HG02798 (cell line): ENCODE measurements around the gene BID.
"Not testable (repeated sequence)": the region's sequence is repeated elsewhere in the genome, so short reads cannot be mapped to it uniquely, and the experiment has no call there.

Experiments used
- ATAC-seq: cut with Tn5 transposase; IDR thresholded peaks from one replicate; pipeline ENCODE4 v1.9.1; 2021; ENCODE audit warnings: mild to moderate bottlenecking; ENCODE audit not compliant: unreplicated experiment, poor library complexity

Gene BID

DNA sequence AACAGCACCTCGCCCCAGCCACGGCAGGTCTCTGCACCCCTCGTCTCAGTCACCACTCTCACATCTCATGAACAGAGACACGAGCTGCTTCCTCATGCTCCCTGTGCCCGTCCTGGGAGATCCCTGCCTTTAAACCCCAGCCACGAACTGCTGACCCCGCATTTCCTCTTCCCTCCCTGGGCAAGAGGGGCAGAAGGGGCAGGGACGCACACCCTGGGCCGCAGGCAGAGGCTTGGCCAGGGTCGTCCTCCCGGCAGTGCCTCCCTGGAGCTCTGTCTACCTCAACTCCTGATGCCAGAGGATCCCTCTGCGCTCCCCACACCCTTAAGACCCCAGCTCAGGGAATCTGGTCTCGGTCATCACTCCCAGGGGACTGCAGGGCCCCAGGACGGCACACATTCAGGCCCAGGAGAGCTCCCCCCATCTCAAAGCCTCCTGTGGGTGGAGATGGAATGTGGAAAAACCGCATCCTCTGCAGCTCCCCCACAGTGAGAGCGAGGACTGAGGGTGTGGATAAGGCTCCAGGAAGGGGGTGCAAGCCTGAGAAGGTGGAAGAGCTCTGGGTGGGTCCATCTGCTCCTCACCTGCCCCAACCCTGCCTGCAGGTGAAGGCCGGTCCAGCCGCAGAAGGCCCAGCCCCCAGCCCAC, 1.2 kb downstream of the BID start:
- no peak for ATAC-seq

DNA sequence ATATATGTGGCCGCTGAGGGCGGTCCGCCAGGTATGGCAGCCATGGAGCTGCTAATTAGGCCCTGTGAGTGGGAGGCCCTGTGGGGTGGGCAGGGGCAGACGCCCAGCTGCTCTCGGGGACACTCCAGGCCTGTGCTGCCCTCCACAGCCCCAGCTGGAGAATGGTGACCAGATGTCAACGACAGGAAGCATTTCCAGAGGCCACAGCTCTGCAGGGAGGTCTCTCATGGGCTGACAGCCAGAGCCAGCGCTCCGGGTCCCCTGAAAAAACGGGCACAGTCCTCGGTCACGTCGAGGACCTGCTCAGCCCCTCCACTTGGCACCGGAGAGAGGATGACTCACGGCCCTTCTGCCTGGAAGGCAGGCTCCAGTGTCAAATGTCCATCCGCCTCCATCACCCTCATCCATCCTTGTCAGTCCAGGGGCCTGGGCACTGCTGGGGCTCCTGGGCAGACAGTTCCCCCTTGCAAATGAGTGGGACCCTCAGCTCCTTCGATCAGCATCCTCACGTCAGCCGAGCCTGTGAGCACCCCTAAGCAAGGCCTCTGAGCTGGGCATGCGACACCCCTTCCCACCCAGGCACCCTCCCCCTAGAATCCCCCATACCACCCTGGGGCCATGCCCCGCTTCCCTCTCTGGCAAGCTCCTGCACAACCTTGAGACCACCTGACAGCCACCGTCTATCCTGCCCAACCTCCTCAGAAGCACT, 1.9 kb downstream of the BID start:
- no peak for ATAC-seq

DNA sequence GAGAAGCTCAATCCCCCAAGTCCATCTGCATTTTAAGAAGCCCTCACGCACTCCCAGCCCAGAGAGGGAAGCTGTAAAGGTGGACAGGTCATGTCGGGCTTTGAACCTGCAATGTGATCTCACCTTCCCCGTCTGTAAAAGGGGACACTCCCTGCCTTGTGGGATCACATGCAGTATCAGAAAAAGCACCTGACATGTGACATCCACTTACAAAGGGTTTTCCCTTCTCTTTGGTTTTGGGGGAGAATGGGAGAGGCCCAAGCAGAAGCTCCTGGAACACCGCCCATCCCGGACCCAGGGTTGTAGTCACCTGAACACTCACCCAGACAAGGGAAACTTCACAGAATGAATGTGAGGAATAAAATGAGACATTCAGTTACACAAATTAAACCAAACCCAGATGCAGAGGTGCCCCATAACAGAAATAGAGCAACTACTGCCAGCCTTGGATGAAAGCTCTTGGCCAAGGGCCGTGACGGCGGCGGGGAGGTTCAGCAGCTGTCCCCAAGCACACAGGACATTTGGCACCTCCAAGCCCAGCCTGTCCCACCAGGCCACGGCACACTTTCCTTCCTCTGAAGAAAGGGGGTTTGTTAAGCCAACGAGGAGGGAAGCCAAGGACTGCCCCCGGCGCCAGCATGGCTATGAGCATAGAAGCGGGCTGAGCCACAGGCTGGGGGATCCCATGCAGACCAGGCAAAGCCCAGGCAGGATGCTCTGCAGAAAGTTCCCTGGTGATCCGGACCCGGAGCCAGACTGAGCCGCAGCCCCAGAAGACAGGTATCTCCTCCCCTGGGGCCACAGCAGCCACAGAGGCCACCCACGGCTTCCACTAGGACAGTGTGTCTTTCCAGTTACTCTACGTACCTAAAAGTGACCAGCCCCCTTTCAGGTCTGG, 3.8 kb downstream of the BID start:
- no peak for ATAC-seq

DNA sequence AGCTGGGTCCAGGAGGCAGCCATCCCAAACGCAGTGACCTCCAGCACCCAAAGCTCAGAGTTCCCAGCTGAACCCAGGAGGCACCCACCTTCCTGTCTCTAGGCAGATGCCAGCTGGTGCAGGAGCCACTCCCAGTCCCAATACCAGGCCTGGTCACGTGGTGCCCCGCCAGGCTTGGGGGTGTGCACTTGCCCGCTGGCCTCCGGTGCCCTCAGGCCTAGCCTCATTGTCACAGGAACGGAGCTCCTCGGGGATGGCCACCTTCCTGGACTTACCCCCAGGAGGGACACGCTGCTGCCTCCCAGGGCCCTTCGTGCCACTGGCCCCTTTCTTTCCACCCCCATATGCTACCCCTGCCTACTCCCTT, 4.6 kb downstream of the BID start:
- ATAC-seq, result no peak

DNA sequence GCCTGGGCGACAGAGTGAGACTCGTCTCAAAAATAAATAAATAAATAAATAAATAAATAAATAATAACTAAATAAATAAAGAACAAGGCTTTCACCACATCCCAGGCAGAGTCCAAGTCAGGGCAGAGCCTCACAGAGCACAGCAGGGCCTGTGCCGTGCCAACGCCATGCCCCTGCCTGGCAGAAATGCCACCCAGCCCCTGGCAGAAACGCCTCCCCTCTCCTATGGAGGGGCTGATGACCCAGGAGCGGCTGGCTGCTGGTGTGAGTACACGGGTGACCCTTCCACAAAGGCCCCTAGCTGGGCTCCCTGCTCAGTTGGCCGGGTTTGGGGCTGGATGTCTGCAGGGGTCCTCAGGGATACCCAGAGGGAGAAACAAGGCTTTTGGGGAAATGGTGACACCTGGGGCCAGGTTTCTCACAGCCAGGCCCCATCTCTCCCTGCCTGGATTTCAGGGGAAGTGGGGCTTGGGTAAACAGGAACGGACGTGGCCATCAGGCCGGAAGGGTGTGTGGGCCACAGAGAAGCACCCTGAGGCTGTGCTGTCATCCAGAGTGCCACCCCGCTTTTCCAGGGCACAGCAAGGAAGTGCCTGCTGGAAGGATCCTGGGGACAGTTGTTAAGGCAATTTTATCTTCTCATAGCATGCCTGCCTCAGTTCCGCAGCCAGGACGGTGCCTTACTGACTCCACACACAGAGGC, 5.1 kb downstream of the BID start:
- no peak for ATAC-seq

DNA sequence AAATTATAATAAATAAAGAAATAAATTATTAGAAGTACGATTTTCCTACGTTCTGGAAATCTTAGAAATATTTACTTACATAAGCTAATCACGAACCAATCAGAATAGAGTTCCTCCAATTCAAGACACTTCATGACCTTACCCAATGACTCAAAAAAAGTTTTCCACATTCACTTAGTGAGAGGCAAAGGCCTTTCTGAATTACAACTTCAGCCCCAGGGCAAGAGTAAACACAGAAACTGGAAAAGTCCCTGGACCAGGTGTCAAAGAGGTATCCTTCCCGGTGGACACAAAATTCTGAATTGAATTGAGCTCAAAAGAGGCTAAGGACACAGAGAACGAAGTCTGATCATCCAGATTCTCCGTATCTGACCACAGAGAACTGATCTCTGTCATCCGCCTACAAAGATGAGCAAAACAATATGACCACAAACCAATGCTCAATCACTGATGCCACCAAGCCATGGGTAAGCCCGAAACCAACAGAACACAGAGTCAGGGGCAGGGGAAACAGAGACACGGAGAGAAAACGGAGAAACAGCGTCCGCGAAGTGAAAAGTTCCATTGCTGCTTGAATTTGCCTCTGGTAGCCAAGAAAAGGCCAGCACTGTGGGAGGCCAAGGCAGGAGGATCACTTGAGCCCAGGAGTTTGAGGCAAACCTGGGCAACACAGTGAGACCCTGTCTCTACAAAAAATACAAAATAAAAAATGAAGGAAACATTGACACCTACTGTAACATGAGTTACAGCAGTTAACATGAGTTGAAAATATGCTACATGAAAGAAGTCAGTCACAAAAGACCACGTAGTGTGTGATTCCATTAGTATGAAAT, 6.8 kb downstream of the BID start:
- peak; percentile 88 for ATAC-seq

DNA sequence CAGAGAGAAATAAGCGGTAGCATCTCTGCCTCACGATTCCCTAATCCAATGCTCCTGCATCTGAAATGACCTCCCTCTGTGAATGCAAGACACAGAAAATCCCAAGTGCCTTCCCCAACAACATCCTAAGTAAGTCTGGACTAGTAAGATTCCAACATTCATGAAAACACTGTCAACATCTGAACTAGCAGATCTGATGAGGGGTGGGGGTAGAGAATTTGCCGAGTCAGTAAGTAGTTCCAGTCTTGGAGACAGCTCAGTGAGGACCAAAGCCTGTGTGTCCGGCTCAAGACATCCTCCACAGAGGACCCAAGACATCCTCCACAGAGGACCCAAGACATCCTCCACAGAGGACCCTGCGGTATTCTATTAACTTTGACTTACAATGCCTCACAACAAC, 9.4 kb downstream of the BID start:
- ATAC-seq, result not testable (repeated sequence)

DNA sequence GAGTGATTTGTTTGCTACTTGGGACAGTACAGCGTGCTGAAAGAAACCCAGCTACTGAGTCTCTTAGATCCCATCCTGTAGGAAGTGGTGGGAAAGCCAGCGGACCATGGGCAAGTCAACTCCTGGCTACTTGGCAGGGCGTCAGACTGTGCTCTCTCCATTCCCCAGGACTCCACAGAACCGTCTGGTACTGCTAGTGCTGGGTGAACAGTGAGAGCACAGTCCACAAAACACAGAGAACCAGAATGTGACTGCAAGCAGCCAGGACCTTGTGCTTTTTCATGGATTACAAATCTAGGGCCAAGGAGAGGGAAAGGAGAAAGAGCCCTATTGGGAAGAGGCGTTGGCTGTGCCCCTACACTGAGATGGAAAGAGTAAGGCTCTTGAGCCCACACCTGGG, 10.2 kb downstream of the BID start:
- ATAC-seq, result no peak

DNA sequence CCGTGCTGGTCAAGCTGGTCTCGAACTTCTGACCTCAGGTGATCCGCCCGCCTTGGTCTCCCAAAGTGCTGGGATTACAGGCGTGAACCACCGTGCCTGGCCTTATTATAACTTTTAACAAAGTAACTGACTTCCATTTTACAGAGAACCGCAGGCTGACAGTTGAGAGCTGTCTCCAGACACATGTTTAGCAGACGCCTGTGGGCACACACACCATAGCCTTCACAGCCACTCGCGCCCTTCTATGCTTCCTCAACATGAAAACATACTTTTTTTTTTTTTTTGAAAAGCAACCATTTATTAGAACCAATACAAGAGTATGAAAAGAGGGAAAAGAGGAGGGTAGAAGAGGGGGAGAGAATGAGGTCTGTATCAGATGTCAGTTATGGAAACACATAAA, 10.8 kb downstream of the BID start:
- ATAC-seq, result not testable (repeated sequence)

DNA sequence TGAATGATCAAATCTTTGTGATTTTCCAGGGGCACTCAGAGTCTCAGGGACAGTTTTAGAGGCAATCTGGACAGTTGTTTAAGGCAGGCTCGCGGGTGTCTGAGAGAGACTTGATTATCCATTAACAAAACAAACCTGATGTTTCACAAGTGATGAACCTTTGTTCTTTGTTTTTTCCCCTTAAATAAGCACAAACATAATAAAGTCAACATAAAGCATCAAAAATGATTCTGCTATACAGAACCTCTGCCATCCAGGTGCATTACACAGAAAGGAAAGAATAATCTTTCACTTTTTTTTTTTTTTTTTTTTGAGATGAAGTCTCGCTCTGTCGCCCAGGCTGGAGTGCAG, 13.2 kb downstream of the BID start:
- no peak for ATAC-seq

DNA sequence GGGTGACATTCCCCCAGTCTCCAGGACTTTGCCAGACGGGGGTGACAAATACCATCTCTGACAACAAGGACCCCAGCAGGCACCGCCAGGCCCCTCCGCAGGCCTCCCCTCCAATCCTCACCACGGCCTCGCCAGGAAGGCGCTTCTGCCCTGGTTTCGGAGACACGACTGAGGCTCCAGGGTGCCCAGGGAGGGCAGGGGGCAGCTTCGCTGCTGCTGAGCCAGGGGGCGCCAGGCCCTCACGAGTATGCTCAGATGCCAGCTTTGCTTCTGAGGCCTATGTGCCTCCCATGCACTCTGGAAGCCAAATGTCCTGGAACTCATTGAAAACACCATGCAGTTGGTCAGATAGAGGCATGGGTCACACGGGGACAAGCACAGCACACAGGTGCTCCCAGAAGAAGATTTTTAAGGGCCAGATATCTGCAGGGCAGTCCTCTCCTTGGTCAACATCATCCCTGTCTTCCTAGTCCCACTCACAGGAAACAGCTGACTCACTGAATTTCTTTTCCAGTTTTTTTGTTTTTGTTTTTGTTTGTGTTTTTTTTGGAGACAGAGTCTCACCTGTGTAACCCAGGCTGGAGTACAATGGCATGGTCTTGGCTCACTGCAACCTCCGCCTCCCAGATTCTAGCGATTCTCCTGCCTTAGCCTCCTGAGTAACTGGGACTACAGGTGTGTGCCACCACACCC, 19.9 kb downstream of the BID start:
- ATAC-seq, result no peak

DNA sequence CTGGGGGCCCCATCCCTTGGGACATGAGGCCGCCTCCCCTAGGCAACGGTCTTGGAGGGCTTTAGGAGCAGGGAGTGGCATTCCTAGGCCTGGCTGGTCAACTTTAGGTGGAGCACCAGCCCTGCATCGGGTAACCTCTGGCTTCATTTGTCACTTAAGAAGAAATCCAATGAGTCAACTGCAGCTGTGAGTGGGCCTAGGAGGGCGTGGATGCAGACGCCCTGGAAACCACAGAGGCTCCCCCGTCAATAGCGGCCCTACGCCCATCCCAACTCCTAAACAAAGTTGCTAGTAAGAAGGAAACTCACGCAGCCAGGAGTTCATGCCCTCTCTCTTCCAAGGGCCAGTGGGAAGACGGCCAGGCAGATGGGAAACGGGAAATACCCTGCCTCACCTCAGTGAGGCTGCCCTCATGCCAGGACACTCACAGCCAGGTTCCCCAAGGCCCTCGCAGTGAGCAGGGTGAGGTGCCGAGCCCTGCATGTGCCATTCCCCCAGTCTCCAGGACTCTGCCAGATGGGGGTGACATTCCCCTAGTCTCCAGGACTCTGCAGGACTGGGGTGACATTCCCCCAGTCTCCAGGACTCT, 20.8 kb downstream of the BID start:
- ATAC-seq, result no peak

DNA sequence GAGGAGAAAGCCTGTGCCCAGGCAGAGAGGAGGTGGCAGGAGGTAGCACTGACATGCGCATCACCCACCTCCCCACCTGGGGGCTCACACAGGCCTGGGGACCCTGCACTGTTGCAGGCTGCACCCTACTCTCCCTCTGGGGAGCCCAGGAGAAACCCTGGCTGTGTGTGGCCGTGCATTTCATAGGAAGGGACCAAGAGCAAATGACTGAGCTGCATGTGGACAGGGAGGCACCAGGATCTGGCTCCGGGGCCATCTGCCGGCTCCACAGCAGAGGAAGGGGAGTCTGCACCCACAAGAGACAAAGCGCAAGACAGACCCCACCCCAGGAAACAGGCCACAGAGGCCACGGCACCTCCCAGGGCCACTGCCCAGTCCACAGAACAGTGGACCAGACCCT, 22.7 kb downstream of the BID start:
- ATAC-seq, result no peak

DNA sequence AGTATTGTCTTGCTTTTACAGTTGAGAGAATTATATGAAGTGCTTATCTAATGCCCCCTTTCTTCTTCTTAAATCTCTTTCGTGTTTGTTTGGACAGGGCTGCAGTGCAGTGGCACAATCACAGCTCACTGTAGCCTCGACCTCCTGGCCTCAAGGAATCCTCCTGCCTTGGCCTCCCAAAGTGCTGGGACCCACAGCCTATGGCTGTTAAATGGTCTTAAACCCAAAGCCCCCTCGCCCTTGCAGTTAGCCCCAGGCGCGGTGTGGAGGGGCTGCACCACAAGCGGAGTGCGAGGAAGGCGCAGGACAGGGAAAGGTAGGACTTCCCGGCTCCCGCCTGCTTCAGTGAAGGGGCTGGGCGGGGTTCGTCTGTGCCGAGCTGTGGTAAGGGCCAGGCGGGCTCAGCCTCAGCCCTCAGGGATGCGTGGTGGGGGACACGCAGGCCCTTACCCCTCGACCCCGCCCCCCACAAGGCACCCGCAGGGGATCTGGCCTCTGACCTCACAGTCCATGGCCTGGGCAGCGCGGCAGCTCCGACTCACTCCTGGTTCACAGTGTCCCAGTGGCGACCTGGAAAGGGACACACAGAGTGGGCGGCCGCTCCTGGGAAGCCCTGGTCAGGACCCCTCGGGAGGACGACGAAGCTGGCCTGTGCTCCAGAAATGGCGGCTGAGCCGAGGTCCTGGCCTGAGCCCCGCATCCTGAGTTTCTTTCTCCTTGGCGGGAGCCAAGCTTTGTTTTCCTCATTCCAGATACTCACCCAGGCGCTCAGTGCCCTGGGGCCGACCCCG, 24.5 kb downstream of the BID start:
- no peak for ATAC-seq

DNA sequence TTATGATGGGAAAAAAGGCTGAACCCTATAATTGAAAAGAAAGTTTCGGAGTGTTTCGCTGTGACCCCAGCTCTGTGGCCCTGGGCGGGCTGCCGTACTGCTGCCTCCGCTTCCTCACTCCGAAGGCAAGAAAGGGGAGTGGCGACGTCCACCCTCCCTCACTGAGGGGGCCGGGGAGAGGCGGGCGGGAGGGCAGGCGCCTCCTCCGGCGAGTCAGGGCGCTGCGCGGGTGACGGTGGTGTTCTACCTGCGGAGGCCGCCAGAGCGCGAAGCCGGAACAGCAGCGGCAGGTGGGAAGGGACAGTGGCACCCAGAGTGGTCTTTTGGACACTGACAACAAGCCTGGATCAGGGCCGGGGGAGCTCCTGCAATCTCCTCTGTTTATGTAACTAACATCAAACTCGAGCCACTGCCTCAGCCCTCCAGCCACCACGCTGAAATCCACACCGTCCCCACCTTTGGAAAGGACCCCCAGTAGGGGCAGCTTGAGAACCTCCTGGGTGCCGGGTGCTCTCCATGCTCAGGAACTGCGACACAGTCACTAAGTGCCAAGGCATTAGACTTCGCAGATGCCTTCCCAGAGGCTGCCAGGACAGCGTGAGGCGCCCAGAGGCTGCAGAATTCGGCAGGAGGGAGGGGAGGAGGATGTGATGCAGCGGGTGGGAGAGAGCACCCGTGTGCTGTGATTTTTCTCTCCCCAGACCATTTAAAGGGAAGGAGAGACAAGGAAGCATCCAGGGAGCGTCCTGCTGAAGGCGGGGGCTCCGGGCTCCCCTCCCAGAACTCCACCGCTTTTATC, 25.5 kb downstream of the BID start:
- no peak for ATAC-seq

DNA sequence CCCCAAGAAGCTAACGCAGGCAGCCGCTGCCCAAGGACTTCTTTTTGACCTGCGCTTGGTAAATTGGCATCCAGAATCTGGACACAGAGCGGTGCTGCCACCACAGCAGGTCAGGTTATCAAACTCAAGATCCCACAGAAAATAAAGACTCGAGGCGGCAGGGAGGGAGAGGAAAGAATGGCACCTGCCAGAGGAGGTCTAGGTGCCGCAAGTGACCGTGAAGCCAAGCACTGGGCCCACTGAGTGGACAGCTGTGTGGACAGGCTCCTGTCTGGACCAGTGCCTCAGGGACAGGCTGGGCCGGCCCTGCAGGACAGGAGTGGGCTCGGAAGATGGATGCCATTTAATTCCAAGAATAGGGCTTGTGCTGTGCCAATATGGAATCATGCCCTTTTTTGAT, 27.4 kb downstream of the BID start:
- no peak for ATAC-seq

DNA sequence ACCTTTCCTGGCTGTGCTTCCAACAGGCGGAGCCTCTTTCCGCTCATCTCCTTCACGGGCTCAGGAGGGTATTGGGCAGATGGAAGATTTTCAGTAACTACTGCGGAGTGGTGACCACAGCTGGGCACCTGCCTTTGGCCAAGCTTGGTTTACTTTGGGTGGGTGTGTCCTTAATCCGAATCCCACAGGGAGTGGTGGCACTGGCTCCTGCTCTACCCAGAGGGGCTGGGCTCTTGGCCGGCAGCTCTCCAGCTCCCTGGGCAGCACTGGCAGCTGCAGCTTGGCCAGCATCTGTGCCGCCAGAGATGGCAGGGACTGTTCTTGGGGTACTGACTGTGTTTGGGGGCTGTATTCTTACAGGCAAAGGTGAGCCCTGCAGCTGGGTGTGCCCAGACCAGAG, 29.8 kb downstream of the BID start:
- no peak for ATAC-seq
